LoVo (cell line): ENCODE data around the gene ABI1.

Experiments used
- DNase-seq: peaks from one replicate; pipeline ENCODE4 v3.0.0-alpha.2; 2016; ENCODE audit warnings: low spot score

ABI1 gene

DNA sequence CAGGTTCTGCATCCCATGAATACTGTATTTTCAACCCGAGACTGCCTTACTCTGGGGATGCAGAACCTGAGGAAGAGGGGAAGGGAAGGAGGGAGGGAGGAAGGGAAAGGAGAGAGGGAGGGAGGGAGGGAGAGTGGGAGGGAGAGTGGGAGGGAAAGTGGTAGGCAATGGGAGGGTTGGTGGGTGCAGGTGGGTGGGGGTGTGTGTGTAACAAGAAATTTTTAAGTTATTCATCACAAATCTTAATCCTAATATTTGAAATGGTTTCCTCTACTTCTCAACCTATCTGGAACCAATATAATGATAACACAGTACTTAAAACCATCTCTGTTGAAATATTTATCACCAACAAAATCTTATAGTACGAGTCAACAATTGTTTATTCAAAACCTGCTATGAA is 95.2 kb downstream of the ABI1 start:
- no peak for DNase-seq

DNA sequence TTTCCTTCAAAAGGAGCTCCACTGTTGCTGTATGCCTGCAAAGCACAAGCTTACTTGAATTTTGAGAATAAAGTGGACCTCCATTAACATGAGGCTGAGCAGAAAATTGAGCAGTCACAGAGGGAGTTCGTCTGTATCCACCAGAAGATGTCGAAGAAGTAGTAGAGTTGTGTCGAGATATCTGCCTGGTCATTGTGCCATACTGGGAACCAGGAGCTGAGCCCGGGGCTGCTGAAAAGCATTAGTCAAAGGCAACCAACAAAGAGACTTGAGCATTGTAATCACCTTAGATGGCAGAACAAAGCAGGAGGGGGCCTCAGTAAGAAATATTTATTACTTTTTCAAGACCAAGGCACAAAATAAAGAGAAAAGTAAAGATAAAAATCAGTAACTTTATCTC is 101.8 kb downstream of the ABI1 start:
- DNase-seq = no peak

DNA sequence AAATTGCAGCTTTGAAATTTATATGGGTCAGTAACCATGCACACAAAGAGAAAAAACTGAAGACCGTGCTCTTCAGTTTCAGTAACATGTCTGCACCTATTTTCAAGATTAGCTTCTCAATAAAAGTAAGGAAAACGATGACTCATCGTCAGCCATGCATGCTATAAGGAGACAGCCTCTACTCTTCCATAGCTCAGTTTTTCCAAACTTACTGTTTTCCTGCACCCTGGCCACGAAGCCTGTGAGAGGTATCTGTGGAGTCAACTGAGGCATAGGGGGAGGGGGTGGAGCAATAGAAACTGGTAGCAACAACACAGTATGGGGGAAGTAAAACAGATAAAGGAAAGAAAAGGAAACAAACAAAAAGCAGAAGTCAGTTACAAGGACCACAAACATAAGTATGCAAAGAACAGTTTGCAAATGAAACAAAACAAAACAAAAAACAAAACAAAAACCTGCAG is 105.3 kb downstream of the ABI1 start:
- DNase-seq = peak; percentile 54

DNA sequence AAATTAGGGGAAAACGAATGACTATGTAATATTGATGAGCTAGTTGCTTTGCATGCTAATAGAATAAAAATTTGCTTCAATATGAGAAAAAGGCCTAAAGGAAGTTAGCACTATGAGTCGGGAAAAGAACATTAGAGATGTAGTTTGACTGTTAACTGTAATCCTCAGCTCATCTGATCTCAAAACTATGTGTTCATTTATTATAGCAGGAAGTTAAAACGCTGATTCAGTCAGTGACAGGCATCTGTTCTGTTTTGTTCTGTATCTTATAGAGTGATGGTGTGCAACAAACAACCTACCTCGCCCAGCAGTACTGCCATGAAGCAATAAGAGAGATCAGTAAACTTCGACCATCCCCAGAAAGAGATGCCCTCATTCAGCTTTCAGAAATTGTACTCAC is 114.7 kb downstream of the ABI1 start:
- DNase-seq = no peak

DNA sequence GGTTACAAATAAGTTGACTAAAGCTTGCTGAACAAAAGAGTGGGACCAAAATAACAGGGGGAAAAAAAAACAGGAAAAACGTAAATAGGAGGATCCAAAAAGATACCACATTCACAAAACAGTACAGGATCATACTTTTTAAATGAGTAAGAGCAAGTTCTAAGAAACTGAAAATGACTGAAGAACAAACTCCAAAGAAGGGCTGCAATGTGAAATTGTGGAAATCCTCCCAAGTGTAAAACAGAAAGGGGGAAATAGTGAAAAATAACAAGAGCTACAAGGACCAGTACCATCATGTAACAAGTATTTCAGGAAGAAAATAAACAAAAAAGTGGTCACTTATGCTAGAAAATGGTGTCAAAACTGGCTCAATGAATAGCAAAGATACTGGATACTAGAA is 116.9 kb downstream of the ABI1 start:
- no peak for DNase-seq

DNA sequence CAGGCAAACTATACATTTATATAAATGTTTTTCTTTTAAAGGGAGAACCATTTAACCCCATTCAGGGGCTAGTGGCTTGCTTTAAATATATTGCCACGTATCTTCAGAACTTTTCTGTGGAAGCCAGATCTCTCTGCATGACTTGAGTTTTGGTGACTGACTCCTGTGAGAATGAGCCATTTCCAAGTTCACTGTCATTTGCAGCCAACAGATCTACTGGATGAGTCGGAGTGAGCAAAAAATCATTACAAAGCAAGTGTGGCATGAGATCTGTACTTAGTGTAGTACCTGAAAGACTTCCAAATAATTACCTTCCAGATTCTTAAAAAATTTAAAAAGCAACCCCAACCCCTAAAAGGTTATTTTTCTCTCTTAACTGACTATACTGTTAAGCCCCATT is 117.7 kb downstream of the ABI1 start:
- no peak for DNase-seq

DNA sequence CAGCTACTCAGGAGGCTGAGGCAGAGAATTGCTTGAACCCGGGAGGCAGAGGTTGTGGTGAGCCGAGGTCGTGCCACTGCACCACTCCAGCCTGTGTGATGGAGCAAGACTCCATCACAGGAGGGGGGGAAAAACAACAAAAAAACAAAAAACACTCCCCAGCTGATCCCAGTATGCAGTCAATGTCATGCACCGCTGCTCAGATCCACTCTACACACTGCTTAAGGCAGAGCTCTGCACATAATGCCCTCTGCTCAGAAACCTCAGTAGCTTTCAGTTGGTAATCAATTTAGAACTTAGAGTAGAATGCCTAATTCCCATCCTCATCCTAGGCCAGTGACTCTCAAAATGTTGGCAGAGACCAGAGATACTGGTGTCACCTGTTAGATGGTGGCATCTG is 119.4 kb downstream of the ABI1 start:
- no peak for DNase-seq

DNA sequence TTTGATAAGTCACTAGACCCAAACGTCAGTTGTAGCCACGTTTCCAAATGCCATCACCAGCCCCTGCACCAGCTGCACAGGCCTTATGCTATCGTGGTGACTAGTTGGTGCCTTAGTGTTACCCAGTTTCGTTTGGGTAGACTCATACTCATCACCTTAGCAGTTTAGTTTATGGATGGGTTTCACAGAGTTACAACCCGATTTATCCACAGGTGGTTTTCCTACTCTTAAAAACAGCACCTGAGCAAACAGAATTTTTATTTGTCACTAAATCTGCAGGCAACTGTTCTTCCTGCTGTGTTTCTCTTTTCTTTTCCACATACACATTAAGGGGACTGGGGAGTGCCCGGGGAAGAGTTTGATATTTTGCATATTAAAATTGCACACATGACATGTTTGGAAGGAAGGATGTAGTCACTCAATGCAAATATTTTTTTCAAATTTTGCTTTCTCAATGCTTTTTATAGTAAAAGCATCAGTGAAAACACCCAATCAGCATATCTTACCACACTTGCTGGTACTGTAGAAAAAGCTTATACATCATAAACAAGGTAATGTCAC is 121.6 kb downstream of the ABI1 start:
- no peak for DNase-seq

DNA sequence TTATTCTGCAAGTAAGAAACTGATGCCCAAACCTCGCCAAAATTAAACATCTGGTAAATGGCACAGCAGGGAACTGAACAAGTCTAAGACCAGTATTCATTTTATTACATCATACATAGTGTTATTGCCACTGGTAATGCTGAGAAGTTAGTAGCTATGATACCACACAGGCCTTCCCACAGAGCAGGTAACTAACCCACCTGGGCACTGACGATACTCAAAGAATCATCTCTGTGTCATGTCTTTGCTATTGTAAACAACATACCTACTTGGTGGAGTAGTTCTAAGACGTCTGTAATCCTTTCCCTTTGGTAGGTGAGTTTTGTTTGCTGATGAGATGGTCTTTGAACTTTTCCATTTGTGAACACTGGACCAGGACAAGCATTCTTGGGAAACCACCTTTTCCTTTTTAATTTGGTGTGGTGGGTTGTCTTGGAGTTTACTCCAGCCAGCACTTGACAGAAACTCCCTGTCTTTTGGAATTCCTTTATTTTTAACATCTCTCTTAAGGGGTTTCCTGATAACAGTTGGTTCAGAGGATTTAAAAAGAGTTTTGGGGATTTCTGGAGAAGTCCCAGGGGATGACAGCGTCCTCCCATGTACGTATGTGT is 122.4 kb downstream of the ABI1 start:
- DNase-seq = no peak

DNA sequence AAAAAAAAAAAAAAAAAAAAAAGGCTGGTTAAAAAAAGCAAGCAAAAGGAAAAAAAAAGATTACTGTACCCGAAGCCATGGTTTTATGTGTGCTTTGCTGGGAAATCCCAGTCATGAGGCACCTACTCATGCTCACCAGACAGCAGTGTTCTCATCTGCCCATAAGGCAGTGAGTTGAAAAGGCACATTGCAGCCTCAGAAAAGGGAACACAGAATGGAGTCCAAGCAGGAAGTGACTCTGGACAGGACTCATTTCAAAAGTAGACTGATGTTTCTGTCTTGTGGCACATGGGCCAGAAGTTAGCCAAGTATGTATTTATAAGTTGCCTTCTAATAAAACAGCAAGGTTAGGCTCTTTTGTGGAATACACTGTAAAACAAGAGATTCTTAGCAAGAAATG is 123.0 kb downstream of the ABI1 start:
- no peak for DNase-seq

DNA sequence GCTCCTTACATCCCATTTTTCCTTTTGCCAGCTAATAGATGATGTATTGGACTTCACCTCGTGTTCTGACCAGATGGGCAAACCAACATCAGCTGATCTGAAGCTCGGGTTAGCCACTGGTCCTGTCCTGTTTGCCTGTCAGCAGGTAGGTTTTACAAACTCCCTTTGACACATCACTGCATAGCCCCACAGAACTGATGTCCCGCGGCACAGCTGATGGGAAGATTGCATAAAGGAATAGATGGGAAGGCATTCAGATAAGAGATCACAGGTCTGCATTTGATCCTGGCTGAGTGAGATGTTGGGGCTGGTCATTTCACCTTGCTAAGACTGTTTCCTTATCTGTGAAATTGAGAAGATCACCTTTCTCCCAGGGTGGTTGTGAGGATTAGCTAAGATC is 125.3 kb downstream of the ABI1 start:
- no peak for DNase-seq

DNA sequence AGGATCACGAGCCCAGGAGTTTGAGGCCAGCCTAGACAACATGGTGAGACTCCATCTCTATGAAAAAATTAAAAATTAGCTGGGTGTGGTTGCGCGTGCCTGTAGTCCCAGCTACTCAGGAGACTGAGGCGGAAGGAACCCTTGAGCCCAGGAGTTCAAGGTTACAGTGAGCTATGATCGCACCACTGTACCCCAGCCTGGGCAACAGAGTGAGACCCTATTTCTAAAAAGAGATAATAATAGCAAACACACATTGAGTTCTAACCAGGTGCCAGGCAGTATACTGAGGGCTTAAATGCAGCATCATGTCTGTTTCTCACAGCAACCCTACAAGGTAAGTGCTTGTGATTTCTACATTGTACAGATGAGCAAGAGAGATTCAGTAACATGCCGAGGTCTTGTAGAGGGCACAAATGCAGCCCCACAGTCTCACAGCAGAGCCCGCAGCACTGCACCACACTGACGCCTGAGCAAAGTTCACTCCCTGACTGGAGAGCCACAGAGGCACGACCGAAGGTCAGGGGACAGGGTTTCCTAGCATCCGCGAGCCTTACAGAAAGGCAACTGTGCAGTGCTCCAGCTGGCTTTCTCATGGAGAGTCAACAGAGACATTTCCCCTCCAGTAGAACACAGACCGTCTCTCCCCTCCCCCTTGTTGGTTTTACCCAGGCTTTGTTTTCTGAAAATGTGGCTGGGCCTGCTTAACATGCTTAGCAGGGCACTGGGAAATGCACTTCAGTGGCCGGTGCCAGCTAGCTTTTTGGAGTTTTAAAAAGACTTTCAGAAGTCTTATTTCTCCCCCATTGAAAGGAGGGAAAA is 126.8 kb downstream of the ABI1 start:
- DNase-seq = no peak

DNA sequence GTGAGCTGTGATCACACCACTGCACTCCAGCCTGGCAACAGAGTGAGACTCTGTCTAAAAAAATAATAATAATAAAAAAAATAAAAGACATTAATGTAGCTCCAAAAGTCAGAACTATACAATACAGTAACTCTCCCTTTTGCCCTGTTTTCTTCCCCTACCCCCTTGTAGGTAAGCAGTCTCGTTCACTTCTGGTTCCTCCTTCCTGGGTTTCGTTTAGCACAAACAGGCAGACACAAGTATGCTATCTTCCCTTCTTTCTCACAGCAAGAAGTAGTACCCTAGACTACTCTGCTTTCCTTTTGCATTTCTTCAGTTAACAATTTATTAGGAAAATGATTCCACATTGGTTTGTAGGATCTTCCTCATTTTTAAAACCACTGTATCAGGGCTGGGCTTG is 130.2 kb downstream of the ABI1 start:
- DNase-seq = no peak

DNA sequence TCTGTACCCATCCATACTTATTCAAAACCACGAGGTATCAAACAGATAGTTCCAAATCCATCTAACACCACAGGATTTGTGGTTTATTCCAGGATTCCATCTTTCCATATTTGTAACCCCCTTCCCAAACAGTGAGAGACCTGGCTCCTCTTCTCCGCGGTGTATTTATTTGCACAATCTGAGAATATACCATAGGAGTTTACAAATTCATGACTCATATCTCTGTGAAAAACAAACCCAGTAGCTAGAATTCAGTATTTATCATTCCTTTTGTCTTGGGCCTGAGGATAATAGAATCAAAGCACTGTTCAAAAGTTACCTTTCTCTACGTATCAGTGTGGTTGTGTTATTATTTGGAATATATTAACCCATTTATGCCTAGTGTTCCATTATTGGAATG is 131.4 kb downstream of the ABI1 start:
- no peak for DNase-seq

DNA sequence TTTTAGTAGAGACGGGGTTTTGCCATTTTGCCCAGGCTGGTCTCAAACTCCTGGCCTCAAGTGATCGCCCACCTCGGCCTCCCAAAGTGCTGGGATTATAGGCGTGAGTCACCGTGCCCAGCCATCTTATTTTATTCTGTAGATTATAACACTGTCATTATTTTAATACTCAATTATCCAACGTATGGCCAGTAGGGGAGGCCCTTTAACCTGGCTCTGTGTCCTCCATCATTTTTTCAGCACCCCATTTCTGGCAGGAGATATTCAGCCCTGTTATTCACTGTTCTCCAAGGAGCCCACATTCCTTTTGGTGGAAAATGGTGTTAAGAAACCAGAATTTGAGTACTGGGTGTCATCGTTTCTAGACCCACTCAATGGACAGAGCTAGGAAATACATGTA is 131.8 kb downstream of the ABI1 start:
- DNase-seq = no peak

DNA sequence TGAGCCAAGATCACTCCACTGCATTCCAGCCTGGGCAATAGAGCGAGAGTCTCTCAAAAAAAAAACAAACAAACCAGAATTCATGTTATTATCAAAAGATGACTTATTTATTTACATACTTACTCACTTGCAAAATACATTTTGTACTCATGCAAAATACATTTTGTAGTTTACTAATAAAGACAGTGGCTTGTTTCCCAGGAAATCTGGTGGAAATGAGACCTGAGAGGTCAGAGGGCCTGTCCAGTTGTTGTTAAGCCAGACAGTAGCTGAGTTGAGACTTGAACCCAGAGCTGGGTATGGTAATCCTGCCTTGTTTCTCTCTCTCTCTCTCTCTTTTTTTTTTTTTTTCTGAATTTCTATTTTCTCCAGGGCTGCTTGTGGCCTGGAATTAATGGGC is 133.8 kb downstream of the ABI1 start:
- no peak for DNase-seq

DNA sequence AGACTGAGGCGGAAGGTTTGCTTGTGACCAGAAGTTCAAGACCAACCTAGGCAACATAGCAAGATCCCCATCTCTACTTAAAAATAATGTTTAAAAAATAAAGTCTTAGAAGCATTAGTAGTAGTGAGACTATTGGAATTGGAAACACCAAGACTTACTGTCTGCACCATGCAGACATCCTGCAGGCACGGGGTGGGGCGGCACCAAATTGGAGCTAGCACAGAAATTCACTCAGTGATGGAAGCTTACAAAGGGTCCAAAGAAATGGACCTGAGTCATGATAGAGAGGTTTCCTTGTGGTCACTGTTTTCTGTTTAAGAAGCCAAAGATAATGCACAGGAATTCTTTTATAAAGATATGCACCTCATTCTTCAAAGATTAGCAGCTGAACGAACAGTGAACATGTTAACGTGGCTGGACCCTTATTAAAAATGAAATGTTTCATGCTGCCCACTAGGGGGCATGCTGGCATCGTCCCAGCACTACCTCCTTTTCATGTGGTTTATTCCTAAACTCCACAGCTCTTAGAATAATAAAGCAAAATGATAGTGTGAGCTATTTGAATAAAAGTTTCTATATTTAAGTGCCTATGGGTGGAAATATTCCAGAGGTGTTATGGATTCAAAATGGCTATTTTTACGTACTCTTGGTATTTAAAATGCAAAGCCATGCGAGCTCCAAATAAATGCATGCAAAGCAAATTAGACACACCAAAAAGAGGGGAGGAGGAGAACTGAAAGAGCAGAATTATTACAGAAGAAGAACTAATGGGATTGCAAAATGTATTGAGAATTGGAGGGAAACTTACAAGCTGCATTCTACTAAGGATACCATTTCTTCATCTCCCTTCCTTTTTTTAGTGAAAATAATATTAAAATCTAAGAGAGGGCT is 134.7 kb downstream of the ABI1 start:
- DNase-seq = peak; percentile 48

DNA sequence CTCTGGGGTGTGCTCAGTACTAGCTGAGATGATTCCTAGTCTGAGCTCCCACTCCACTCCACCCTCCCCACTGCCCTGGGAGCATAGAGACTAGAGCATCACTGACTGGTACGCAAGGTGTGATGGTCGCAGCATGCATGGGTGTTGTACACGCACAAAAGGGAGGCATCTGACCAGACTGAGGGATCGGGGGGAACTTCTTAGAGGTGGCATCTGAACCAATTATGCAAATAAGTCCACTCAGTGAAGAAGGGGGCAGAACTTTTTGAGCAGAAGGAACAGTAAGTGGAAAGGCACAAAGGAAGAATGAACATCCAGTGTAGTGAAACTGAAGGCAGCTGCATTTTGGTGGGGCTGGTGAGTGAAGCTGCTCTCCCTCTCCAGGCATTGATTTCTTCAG is 137.7 kb downstream of the ABI1 start:
- no peak for DNase-seq

DNA sequence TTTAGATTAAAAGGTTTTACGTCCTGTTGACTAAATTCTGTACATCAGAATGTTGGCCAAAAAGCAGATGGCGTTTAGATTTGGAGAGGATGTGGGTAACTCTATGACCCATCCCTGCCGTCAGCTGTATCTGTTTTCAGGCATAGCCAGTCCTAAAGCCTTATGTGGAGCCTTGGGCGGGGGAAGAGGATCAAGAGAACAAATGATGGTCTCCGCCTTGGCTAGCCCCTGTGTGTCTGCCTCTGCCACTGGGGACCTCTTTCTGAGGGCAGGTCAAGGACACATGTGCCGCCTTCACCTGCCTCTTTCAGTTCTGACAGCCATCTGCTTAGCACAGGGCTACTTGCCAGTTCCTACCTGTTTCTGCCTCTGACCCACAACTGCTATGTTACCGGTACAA is 139.2 kb downstream of the ABI1 start:
- DNase-seq = no peak

DNA sequence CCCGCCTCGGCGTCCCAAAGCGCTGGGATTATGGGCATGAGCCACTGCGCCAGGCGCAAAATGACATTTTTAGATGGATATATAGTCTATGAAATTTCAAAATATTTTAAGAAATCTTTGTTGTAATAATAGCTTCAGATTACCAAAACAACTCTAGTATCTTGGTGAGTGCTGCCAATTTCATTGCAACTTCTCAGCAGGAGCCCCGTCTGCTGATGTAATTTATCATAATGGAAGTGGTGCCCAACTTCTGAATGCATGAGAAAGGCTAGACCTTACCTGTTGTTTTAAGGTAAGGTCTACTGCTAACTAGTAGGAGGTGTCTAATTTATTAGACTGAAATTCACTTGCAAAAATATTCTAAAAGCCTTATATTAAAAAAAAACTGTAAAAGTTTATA is 143.3 kb downstream of the ABI1 start:
- no peak for DNase-seq

DNA sequence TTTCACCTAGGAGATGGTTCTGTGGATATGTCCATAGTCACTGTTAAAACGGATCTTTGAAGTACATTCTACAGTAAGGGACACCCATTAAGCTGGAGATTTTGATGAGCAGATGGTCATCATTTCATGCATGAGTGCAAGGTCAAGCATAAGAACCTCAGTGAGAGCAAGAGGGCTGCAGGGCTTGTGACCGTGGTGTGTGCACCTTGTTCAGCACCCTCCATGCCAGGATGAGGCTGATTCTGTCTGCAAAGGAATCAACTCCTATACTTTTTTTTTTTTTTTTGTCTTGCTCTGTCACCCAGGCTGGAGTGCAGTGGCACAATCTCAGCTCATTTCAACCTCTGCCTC is 145.6 kb downstream of the ABI1 start:
- no peak for DNase-seq

DNA sequence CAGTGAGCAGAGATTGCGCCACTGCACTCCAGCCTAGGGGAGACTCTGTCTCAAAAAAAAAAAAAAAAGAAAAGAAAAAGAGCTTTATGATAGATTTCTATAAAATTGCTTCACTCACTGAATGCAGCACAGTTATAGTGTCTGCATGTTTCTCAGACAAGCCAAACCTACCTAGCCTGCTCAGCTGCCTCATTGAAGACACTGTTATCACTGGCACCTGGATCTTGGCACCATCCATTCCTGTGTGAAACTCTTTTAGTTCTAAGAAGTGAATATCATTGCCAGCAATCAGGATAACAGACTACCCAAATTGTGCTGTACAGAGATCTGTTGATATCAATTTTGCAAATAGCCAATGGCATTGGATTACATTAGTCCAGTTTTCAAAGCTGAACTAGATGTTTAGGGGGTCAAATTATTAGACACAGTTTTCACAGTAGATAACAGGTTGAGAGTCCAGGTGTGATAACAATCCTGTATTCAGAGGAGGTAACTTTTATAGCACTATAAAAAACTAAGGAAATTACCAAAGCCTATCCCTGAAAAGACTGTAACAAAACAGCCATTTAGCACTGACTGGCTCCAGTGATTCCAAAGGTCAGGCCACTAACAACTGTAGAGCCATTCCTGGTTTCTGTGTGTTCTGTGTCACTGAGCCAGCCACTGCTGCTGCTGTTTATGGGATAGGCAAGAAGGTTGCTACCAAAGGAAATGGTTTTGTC is 146.2 kb downstream of the ABI1 start:
- peak; percentile 78 for DNase-seq
